ENCODE results near the gene CDC25B. TPM values are rescaled to one million over a fixed set of nuclear protein-coding genes. Genes with fewer than 3 reads are reported as not detected.

CDC25B gene
- total and polyA plus RNA-seq, 10 of the 15 experiments (the other 5 are each of a cell fraction or from before 2014, with no cell fraction given), result 4.6 to 58.8 (median 24.6) TPM

DNA sequence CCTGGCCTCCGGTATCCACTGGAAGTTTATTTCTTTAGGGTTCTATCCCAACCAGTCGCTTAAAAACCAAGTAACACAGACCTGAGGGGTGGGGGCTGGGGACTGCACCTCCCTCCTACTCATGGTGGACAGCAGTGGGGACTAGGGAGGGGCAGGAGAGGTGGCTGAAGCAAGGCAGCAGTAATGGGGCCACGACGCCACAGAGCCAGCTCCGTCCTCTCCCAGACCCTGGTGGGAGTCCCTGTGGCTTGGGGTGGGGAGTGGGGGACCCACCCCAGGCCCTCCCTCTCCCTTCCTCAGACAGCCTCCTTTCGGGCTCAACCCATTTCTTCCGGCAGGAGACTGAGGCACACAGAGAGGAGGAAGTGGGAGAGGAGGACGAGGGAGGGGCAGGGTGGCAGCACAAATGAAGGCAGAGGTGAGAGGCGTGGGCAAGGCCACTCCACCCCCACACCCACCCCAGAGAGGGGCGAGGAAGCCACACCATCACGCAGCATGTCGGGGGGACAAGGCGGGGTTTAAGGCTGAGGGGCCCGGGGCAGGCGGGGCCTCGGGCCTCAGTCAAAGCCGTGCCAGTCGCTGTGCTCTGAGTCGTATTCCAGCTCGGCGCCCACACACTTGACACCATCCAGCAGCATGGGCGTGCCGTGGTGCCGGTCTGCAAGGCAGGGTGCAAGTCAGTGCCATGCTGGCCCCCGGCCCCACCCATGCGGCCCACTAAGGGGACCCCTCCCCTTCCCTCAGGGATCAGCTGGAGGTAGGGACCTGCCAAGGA lies 42.4 kb upstream of the CDC25B start:
- Histone ChIP-seq H3K79me2 (ENCODE audit: control insufficient read depth, insufficient read depth, low read length) (no peaks in the 10 kb centered on the region), H3K27me3 (replicated peaks in 1 of 2; ENCODE audit: control insufficient read depth in 2 of 2, insufficient read depth in 2 of 2, low read length in 1 of 2) (no peaks in the 10 kb centered on the region), H3K4me1 (ENCODE audit: control insufficient read depth, insufficient read depth, low read length) (no peaks in the 10 kb centered on the region), H3K36me3 (ENCODE audit: control insufficient read depth in 2 of 2, insufficient read depth in 2 of 2, low read length in 1 of 2) (peaks cover 0 to 2% of the 10 kb centered on the region in 2 experiments; a peak in 1 of 4 replicates), H3K4me3 (no peak overlapping the region), H3K9ac (ENCODE audit: control insufficient read depth, insufficient read depth, low read length) (no peak overlapping the region), H3K4me2 (ENCODE audit: control insufficient read depth, insufficient read depth) (no peak overlapping the region), H3K9me3 (replicated peaks; ENCODE audit: control insufficient read depth, insufficient read depth, low read length) (no peaks in the 10 kb centered on the region), H2AFZ (ENCODE audit: control insufficient read depth, low read depth, low read length) (no peak overlapping the region), H3K27ac (ENCODE audit: control insufficient read depth, insufficient read depth) (no peak overlapping the region), H4K20me1 (ENCODE audit: control insufficient read depth, insufficient read depth) (no peaks in the 10 kb centered on the region)
- in situ Hi-C loops (cut with MboI), result no loop called here
- DNase-seq (ENCODE audit: low read depth, low spot score) (no peak), FAIRE-seq (no peak), ATAC-seq (no peak)
- intact Hi-C loops (cut with micrococcal nuclease; ENCODE audit: unreplicated experiment), result loop anchor here (2.0 kb wide), 1 partner anchor 13 kb away; the partner anchor contains the start of gene ADISSP
- ChIA-PET POLR2A (interaction anchor here (0.6 to 1.1 kb wide), 2 partner anchors 12 to 1212 kb away, joined by 4 to 5 read pairs; no protein-coding TSS in a partner anchor), RAD21 (ENCODE audit: unreplicated experiment) (interaction anchor here (1.0 to 1.3 kb wide), 3 partner anchors 14 to 101 kb away, joined by 4 read pairs; partner anchors contain the start of gene ADISSP), CTCF (interaction anchor here (0.7 to 4.1 kb wide), 6 partner anchors 13 to 338 kb away, joined by 3 to 52 read pairs (median 3); partner anchors contain the start of gene ADISSP), SMC1A (ENCODE audit: uncharacterized antibody, unreplicated experiment) (interaction anchor here (1.0 to 2.7 kb wide), 2 partner anchors 15 to 103 kb away, joined by 3 to 12 read pairs; partner anchors contain the start of gene ADISSP)
- WGBS (ENCODE audit: insufficient coverage, insufficient replicate concordance, low lambda C conversion rate, missing lambda C conversion rate), result 71% methylated on average over 24 of the region's 26 CpGs
- TF ChIP-seq TBL1XR1 (IDR thresholded peaks at IDR 0.05; ENCODE audit: low read depth, low read length) (no peak), EP300 (IDR thresholded peaks at IDR 0.05; ENCODE audit: borderline replicate concordance in 1 of 2, control insufficient read depth in 1 of 2, low read depth in 2 of 2, low read length in 2 of 2) (no peak), CBFB (IDR thresholded peaks at IDR 0.05; ENCODE audit: low read depth) (no peak), CBX3 (IDR thresholded peaks at IDR 0.05; ENCODE audit: borderline replicate concordance, low read depth) (no peak), YBX1 (IDR thresholded peaks at IDR 0.05) (no peak), CREM (IDR thresholded peaks at IDR 0.05; ENCODE audit: low read depth) (no peak), LARP7 (IDR thresholded peaks at IDR 0.05) (no peak), BACH1 (IDR thresholded peaks at IDR 0.05; ENCODE audit: borderline replicate concordance) (no peak), NR2C2 (IDR thresholded peaks at IDR 0.05; ENCODE audit: borderline replicate concordance, control insufficient read depth, insufficient read length, low read depth) (no peak), SMARCA5 (IDR thresholded peaks at IDR 0.05) (no peak), FOXM1 (IDR thresholded peaks at IDR 0.05; ENCODE audit: low read depth, low read length) (no peak), CEBPZ (IDR thresholded peaks at IDR 0.05; ENCODE audit: low read depth, low read length) (no peak), NFIC (IDR thresholded peaks at IDR 0.05; ENCODE audit: low read depth, low read length) (no peak), ZBED1 (IDR thresholded peaks at IDR 0.05; ENCODE audit: borderline replicate concordance) (no peak), CEBPB (IDR thresholded peaks at IDR 0.05; ENCODE audit: borderline replicate concordance in 1 of 2, low read depth in 2 of 2, low read length in 2 of 2) (no peak), SPI1 (IDR thresholded peaks at IDR 0.05; ENCODE audit: borderline replicate concordance, insufficient read depth, low read depth, low read length) (no peak), MXI1 (IDR thresholded peaks at IDR 0.05; ENCODE audit: low read depth, low read length) (no peak), RAD21 (IDR thresholded peaks at IDR 0.05; ENCODE audit: insufficient read depth, low read depth, low read length) (no peak)
- TF ChIP-seq, protein P1, sequence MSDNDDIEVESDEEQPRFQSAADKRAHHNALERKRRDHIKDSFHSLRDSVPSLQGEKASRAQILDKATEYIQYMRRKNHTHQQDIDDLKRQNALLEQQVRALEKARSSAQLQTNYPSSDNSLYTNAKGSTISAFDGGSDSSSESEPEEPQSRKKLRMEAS (IDR thresholded peaks at IDR 0.05; ENCODE audit: low read depth, low read length), result no peak
- TSS peak; percentile 70 for BruUV-seq (replicated peaks)

All from GM12878 (cell line).